ENCODE results near the gene CSDE1. TPM values are rescaled to one million over a fixed set of nuclear protein-coding genes. Genes with fewer than 3 reads are reported as not detected.
A peak's percentile ranks its signal among the peaks of the same experiment; 100 is the strongest.
"Not testable (repeated sequence)": the region's sequence is repeated elsewhere in the genome, so short reads cannot be mapped to it uniquely, and the experiment has no call there.

CSDE1 gene
- total RNA-seq (ENCODE audit: low replicate concordance) = 532 and 538 TPM in 2 replicates
- long read RNA-seq, full-length matches to known transcripts = 1,665 of 1,901 reads
- long read RNA-seq, partial matches to known transcripts = 167 of 1,901 reads
- long read RNA-seq, other reads (novel, unspliced or antisense) = 69 of 1,901 reads

DNA sequence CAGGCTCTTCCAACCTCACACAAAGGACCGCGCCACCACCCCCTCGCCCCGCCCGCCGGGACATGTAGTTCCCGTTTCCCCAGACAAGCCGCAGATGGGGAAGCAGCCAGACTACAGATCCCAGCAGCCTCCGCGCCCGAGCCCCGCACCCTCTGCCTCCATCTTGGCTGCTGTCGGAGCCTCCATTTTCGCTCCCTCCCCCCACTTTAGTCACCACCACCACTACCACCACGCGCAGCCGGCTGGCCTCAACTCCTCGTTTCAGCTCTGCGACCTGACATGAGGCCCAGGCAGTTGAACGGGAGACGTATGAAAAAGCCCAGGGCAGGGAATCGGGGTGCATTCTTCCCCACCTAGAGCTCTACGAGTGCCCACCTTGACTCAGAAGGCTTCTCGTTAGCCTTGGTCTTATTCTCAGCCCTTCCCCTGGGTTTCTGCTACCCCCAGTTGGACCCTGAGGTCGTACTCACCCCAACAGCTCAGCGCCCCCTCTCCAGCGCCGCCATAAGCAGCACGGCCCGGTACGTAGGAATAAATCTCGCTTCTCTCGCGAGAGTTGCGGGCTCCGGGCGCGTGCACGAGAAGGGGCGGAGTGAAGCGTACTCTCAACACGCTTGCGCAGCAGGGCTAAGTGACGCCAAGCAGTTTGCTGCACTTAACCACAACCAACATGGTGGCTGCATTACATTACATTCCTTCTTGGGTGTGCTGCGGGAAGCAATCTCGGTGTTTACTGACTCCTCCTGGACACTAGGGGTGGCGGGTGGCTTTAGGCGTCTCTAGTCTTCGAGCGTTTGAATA, at the start of gene CSDE1:
CSDE1 (minus strand) TSS at position 530 of the 801 bp plus-strand sequence. CDS start 18,094 bp downstream, outside the sequence.
- Mint-ChIP-seq H3K9me3 (peaks cover 5% of the 10 kb centered on the region), H3K27me3 (no peaks in the 10 kb centered on the region), H3K4me1 (ENCODE audit: unreplicated experiment) (peaks cover 38% of the 10 kb centered on the region), H3K27ac (peak within 1 kb of the TSS; percentile 100), H3K4me3 (peak within 1 kb of the TSS; percentile 97), H3K36me3 (peaks cover 4% of the 10 kb centered on the region)
- peak; percentile 97 for DNase-seq (ENCODE audit: extremely low spot score, unreplicated experiment)
- TF ChIP-seq, protein P1, sequence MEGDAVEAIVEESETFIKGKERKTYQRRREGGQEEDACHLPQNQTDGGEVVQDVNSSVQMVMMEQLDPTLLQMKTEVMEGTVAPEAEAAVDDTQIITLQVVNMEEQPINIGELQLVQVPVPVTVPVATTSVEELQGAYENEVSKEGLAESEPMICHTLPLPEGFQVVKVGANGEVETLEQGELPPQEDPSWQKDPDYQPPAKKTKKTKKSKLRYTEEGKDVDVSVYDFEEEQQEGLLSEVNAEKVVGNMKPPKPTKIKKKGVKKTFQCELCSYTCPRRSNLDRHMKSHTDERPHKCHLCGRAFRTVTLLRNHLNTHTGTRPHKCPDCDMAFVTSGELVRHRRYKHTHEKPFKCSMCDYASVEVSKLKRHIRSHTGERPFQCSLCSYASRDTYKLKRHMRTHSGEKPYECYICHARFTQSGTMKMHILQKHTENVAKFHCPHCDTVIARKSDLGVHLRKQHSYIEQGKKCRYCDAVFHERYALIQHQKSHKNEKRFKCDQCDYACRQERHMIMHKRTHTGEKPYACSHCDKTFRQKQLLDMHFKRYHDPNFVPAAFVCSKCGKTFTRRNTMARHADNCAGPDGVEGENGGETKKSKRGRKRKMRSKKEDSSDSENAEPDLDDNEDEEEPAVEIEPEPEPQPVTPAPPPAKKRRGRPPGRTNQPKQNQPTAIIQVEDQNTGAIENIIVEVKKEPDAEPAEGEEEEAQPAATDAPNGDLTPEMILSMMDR (conservative IDR thresholded peaks at IDR 0.05) = peak; percentile 68

DNA sequence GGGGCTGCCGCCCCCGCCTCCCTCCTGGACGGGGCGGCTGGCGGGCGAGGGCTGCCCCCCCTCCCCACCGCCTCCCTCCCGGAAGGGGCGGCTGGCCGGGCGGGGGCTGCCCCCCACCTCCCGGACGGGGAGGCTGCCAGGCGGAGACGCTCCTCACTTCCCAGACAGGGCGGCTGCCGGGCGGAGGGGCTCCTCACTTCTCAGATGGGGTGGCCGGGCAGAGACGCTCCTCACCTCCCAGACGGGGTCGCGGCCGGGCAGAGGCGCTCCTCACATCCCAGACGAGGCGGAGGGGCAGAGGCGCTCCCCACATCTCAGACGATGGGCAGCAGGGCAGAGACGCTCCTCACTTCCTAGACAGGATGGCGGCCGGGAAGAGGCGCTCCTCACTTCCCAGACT, 46.7 kb upstream of the CSDE1 start:
- not testable (repeated sequence) for H3K27ac Mint-ChIP-seq; H3K36me3 Mint-ChIP-seq; H3K4me3 Mint-ChIP-seq; H3K4me1 Mint-ChIP-seq (ENCODE audit: unreplicated experiment); DNase-seq (ENCODE audit: extremely low spot score, unreplicated experiment); H3K9me3 Mint-ChIP-seq
- peaks cover 21% of the 10 kb centered on the region for H3K27me3 Mint-ChIP-seq

DNA sequence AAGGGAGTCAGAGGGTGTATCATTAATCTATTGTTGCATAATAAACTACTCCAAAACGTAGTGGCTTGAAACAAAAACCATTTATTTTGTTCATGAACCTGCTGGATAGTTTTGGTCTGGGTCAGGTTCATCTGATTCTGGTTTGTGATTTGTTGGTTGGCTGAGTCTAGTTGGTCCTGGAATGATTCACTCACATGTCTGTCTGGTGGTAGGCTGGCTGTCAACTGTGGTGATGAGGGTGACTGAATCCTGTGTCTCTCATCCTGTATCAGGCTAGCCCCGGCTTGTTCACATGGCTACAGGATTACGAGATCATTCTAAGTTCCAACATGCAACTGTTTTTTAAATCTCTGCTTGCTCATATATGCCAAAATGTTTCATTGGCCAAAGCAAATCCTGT, 45.2 kb upstream of the CSDE1 start:
- H3K36me3 Mint-ChIP-seq = no peaks in the 10 kb centered on the region
- TF ChIP-seq, protein P1 (conservative IDR thresholded peaks at IDR 0.05) = no peak
- DNase-seq (ENCODE audit: extremely low spot score, unreplicated experiment) = no peak
- H3K4me3 Mint-ChIP-seq = no peak overlapping the region
- no peaks in the 10 kb centered on the region for H3K9me3 Mint-ChIP-seq
- no peaks in the 10 kb centered on the region for H3K4me1 Mint-ChIP-seq (ENCODE audit: unreplicated experiment)
- H3K27me3 Mint-ChIP-seq = peaks cover 27% of the 10 kb centered on the region
- no peak overlapping the region for H3K27ac Mint-ChIP-seq

DNA sequence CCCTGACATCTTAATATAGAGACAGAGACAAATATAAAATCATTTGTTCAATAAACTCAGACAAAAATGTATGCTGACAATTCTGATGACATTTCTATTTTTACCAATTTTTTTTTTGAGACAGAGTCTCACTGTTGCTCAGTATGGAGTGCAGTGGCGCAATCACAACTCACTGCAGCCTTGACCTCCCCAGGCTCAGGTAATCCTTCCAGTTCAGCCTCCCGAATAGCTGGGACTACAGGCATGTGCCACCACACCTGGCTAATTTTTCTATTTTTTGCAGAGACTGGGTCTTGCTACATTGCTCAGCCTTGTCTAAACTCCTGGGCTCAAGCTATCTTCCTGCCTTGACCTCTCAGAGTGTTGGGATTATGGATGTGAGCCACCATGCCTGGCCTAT, 36.3 kb upstream of the CSDE1 start:
- Mint-ChIP-seq H3K4me1 (ENCODE audit: unreplicated experiment) (no peaks in the 10 kb centered on the region), H3K9me3 (no peaks in the 10 kb centered on the region), H3K27ac (no peak overlapping the region), H3K27me3 (peaks cover 50% of the 10 kb centered on the region), H3K4me3 (no peak overlapping the region), H3K36me3 (no peaks in the 10 kb centered on the region)
- no peak for DNase-seq (ENCODE audit: extremely low spot score, unreplicated experiment)
- TF ChIP-seq, protein P1 (conservative IDR thresholded peaks at IDR 0.05) = no peak

DNA sequence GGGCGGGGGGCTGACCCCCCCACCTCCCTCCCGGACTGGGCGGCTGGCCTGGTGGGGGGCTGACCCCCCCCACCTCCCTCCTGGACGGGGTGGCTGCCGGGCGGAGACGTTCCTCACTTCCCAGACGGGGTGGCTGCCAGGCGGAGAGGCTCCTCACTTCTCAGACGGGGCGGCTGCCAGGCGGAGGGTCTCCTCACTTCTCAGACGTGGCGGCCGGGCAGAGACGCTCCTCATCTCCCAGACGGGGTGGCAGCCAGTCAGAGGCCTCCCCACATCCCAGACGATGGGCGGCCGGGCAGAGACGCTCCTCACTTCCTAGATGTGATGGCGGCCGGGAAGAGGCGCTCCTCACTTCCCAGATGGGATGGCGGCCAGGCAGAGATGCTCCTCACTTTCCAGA, 32.8 kb upstream of the CSDE1 start:
- H3K27ac Mint-ChIP-seq; H3K4me1 Mint-ChIP-seq (ENCODE audit: unreplicated experiment); H3K9me3 Mint-ChIP-seq; H3K4me3 Mint-ChIP-seq; DNase-seq (ENCODE audit: extremely low spot score, unreplicated experiment); H3K36me3 Mint-ChIP-seq: not testable (repeated sequence)
- H3K27me3 Mint-ChIP-seq = peaks cover 57% of the 10 kb centered on the region

DNA sequence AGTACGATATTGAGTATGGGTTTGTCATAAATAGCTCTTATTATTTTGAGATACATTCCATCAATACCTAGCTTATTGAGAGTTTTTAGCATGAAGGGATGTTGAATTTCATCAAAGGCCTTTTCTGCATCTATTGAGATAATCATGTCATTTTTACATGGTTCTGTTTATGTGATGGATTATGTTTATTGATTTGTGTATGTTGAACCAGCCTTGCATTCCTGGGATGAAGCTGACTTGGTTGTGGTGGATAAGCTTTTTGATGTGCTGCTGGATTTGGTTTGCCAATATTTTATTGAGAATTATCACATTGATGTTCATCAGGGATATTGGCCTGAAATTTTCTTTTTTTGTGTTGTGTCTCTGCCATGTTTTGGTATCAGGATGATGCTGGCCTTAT, 28.7 kb upstream of the CSDE1 start:
- H3K4me1 Mint-ChIP-seq (ENCODE audit: unreplicated experiment); H3K36me3 Mint-ChIP-seq; H3K9me3 Mint-ChIP-seq; H3K27ac Mint-ChIP-seq; H3K4me3 Mint-ChIP-seq; DNase-seq (ENCODE audit: extremely low spot score, unreplicated experiment): not testable (repeated sequence)
- peaks cover 58% of the 10 kb centered on the region for H3K27me3 Mint-ChIP-seq

DNA sequence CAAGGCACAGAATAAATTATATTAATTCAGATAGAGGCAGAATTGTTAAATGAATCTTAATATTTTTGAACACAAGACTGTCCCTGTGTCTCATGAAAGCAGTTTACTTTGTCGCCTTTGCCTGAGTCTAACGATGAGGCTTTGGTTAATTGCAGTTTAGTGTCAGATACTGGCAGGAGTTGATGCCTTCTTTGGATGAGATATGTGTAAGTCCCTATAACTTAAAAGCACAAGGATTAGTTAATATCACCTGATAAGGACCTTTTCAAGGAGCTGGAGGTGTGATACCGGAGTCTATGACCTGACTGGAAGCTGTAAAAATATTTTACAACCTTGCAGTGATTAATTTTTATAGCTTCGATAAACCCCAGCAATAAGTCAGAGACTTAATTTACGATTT, 24.7 kb upstream of the CSDE1 start:
- Mint-ChIP-seq H3K27me3 (peaks cover 40% of the 10 kb centered on the region), H3K36me3 (peaks cover 12% of the 10 kb centered on the region), H3K4me3 (no peak overlapping the region), H3K27ac (no peak overlapping the region), H3K4me1 (ENCODE audit: unreplicated experiment) (peaks cover 5% of the 10 kb centered on the region), H3K9me3 (peaks cover 4% of the 10 kb centered on the region)
- TF ChIP-seq, protein P1 (conservative IDR thresholded peaks at IDR 0.05) = no peak
- no peak for DNase-seq (ENCODE audit: extremely low spot score, unreplicated experiment)
